Ovary (tissue), 9 donors: Measurements from ENCODE around the gene FGF5. TPM values are rescaled to one million over a fixed set of nuclear protein-coding genes. Genes with fewer than 3 reads are reported as not detected.

Experiments
- DNase-seq, 5 donors: peaks; one replicate each; pipeline ENCODE4 v3.0.0-alpha.2; 2019 to 2020
- H3K27ac ChIP-seq, 2 donors: fragments of 200-600 bp; one replicate each; pipeline versions ENCODE4 v1.5.1 to v1.8.0; 2019 to 2022
- H3K27me3 ChIP-seq: fragments of 200-600 bp; one replicate; pipeline ENCODE4 v1.8.0; 2022
- H3K36me3 ChIP-seq: fragments of 200-600 bp; sonication (generic); one replicate; pipeline ENCODE4 v1.5.1; 2019
- H3K4me1 ChIP-seq: one replicate; pipeline ENCODE4 v1.8.1; 2013; ENCODE audit warnings: mild to moderate bottlenecking, moderate library complexity; ENCODE audit not compliant: insufficient read depth
- H3K4me3 ChIP-seq: fragments of 200-600 bp; sonication (generic); one replicate; pipeline ENCODE4 v1.5.1; 2017
- H3K9me3 ChIP-seq, 2 donors: fragments of 200-600 bp in 1 of 2; sonication (generic) in 1 of 2; one replicate each; pipeline versions ENCODE4 v1.5.1 to v1.8.1; 2013 to 2019; ENCODE audit warnings: mild to moderate bottlenecking in 1 of 2, moderate library complexity in 1 of 2
- EP300 ChIP-seq: sonication (generic); formaldehyde crosslinking; IDR thresholded peaks from one replicate; pipeline ENCODE4 v1.6.1; 2017; ENCODE audit warnings: antibody characterized with exemption
- POLR2A ChIP-seq: fragments of 450-650 bp; IDR thresholded peaks from one replicate; pipeline ENCODE4 v1.6.1; 2017; ENCODE audit warnings: antibody characterized with exemption, mild to moderate bottlenecking, moderate library complexity
- WGBS, 3 donors: extraction: QIAGEN DNeasy Blood & Tissue Kit in 1 of 3; methylation state at CpG; one replicate each; pipeline versions ENCODE4 v1.1.5 to v1.1.7; 2013 to 2017; 5-methylcytosine and 5-hydroxymethylcytosine counted together
- intact Hi-C, 4 donors: fragments of 100-400 bp; cut with DNase I; formaldehyde crosslinking; loops; one replicate each; pipeline versions ENCODE4 v1.11.0 to v1.15.1; 2022 to 2023
- polyA plus RNA-seq, 2 donors: library from polyadenylated mRNA; stranded (reverse); fragments of 200-250 nt in 1 of 2; fragments of 350-450 nt in 1 of 2; fragmentation: Illumina TruSeq in 1 of 2; extraction: RNeasy Lipid Tissue Mini Kit (QIAGEN cat#74804) in 1 of 2; gene quantifications; one replicate each; pipeline ENCODE4 v1.2.3, GENCODE V29; 2013 to 2014
- total RNA-seq, 7 donors: library from RNA; depleted of rRNA in 2 of 7; stranded (reverse); fragments of >200 nt in 2 of 7; fragmentation: NEBNext Ultra II Directional in 3 of 7; extraction: Animal tissue kit (Norgen Biotek cat#: 25700) in 3 of 7; gene quantifications; one replicate each; pipeline versions ENCODE4 v1.1.0 to v1.2.4, GENCODE V29; 2016 to 2023
- TF ChIP-seq, protein P1 (sequence below), 3 donors: fragments of 450-650 bp in 2 of 3; fragments of 200-600 bp in 1 of 3; IDR thresholded peaks; one replicate each; pipeline versions ENCODE4 v1.5.1 to v1.8.0; 2016 to 2022; ENCODE audit warnings: antibody characterized with exemption in 3 of 3, mild to moderate bottlenecking in 1 of 3
- donor health status: DM: no; HTN: no; CAD: no; lungs with moderate emphysema.
- donor health status: DM: no; HTN: no; CAD: no.
- donor health status: Bipolar disorder and iron deficiency.
- donor health status: DM: yes; HTN: yes; CAD: no.
- donor health status: DM: no; HTN: no; CAD: no.
- donor health status: DM: yes; HTN: yes; CAD: no.

Gene FGF5
- total and polyA plus RNA-seq, 9 donors = 0.03 to 1.8 (median 0.19) TPM; not detected in 3

DNA sequence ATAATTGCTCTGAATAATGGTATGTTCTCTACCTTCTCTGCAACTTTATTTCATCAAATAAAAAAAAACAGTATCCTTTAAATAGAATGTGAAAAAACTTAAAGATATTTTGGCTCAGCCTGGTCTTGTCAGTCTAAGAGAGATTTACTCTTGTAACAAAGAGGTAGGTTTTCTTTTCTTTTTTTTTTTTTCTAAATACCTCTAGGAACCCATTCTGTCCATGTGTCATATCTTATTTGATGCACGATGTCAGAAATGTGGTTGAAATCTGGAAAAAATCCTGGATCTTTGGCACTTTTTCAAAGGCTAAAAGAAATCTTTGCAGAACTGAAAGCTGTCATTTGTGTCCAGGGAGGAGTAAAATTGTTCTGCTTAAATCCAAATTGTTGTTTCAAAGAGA is 17.3 kb upstream of the FGF5 start:
- Histone ChIP-seq H3K4me1 (no peaks in the 10 kb centered on the region), H3K36me3 (no peaks in the 10 kb centered on the region), H3K27ac (no peak overlapping the region), H3K4me3 (no peak overlapping the region), H3K27me3 (no peaks in the 10 kb centered on the region), H3K9me3 (no peaks in the 10 kb centered on the region)
- DNase-seq = no peak
- intact Hi-C loops = no loop called here
- no peak for TF ChIP-seq POLR2A
- TF ChIP-seq EP300 = no peak
- TF ChIP-seq, protein P1, sequence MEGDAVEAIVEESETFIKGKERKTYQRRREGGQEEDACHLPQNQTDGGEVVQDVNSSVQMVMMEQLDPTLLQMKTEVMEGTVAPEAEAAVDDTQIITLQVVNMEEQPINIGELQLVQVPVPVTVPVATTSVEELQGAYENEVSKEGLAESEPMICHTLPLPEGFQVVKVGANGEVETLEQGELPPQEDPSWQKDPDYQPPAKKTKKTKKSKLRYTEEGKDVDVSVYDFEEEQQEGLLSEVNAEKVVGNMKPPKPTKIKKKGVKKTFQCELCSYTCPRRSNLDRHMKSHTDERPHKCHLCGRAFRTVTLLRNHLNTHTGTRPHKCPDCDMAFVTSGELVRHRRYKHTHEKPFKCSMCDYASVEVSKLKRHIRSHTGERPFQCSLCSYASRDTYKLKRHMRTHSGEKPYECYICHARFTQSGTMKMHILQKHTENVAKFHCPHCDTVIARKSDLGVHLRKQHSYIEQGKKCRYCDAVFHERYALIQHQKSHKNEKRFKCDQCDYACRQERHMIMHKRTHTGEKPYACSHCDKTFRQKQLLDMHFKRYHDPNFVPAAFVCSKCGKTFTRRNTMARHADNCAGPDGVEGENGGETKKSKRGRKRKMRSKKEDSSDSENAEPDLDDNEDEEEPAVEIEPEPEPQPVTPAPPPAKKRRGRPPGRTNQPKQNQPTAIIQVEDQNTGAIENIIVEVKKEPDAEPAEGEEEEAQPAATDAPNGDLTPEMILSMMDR (IDR thresholded peaks at IDR 0.05) = no peak
- WGBS, 3 donors = 69 to 82% (median 71%) methylated on average over 1 of the region's 1 CpG

DNA sequence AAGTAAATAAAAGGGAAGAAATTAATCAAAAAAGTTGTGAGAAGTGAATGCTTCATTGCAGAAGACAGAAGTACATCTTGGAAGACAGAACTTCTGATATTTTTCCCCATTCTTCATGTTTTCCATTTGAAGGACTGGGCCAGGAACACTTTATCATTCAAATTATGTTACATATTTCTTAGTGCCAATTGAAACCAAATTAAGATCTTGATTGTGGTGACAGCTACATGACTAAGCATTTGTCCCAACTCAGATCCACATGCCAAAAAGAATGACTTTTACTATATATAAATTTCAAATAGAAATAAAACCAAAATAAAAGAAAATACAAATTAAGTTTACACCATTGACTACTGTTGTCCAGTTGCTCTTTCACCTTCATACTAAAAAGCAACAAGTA is 14.0 kb upstream of the FGF5 start:
- Histone ChIP-seq H3K27me3 (no peaks in the 10 kb centered on the region), H3K4me1 (no peaks in the 10 kb centered on the region), H3K9me3 (no peaks in the 10 kb centered on the region), H3K27ac (no peak overlapping the region), H3K4me3 (no peak overlapping the region), H3K36me3 (no peaks in the 10 kb centered on the region)
- no peak for TF ChIP-seq EP300
- TF ChIP-seq, protein P1 (IDR thresholded peaks at IDR 0.05) = no peak
- TF ChIP-seq POLR2A = no peak
- intact Hi-C loops = no loop called here
- no peak for DNase-seq

DNA sequence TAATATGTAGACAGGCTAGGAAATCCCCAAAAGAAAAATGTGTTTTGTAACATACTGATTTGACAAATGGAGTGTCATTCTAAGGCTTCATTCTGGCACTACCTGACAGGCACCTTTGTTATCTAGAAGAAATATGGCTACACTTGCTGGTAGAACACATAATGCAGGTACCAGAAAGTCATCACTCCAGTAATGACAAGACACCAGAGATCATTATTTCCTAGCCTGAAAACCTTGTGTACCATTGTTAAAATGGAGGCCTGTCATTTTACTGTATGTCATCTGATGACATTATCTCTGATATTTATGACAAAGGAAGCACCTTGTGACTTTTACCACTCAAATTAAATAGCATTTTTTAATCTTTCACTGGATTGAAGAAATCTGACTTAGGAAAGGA is 13.5 kb upstream of the FGF5 start:
- Histone ChIP-seq H3K36me3 (no peaks in the 10 kb centered on the region), H3K27me3 (no peaks in the 10 kb centered on the region), H3K4me3 (no peak overlapping the region), H3K4me1 (no peaks in the 10 kb centered on the region), H3K9me3 (no peaks in the 10 kb centered on the region), H3K27ac (no peak overlapping the region)
- no peak for DNase-seq
- TF ChIP-seq POLR2A (no peak), EP300 (no peak)
- TF ChIP-seq, protein P1 (IDR thresholded peaks at IDR 0.05) = no peak
- intact Hi-C loops = no loop called here

DNA sequence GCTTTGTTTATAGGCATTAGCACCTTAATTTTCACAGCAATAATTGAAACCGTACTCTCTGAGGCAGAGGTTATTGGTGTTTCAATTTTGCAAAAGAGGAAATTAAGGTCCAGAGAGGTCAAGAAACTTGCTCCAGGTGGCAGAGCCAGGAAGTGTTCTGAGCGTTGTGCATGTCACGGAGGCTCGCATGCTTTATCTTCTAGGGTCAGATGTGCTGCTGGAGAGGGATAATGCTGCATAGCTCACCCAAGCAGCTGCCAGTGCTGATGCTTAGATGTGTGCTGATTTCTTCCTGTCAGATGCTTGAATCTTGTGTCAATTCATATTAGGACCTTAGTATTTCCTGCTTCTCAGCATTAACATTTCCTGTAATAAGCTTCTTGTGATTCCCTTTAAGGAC is 13.0 kb upstream of the FGF5 start:
- Histone ChIP-seq H3K36me3 (no peaks in the 10 kb centered on the region), H3K27me3 (no peaks in the 10 kb centered on the region), H3K27ac (no peak overlapping the region), H3K9me3 (no peaks in the 10 kb centered on the region), H3K4me1 (no peaks in the 10 kb centered on the region), H3K4me3 (no peak overlapping the region)
- TF ChIP-seq EP300 (no peak), POLR2A (no peak)
- TF ChIP-seq, protein P1 (IDR thresholded peaks at IDR 0.05) = no peak
- WGBS, 3 donors = 60 to 83% (median 66%) methylated on average over 4 of the region's 4 CpGs
- intact Hi-C loops = no loop called here
- DNase-seq = no peak

DNA sequence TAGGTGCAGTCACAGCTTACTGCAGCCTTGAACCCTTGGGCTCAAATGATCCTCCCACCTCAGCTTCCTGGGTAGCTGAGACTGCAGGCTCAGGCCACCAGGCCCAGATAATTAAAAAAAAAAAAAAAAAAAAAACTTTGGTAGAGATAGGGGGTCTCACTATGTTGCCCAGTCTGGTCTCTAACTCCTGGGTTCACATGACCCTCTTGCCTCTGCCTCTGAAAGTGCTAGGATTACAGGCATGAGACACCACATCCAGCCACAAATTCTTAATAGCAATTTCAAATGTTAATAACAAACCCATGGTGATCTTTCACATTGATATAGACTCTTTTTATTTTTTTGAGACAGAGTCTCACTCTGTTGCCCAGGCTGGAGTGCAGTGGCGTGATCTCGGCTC is 12.3 kb upstream of the FGF5 start:
- Histone ChIP-seq H3K4me1 (no peaks in the 10 kb centered on the region), H3K27me3 (no peaks in the 10 kb centered on the region), H3K4me3 (no peak overlapping the region), H3K36me3 (no peaks in the 10 kb centered on the region), H3K27ac (no peak overlapping the region), H3K9me3 (no peaks in the 10 kb centered on the region)
- TF ChIP-seq, protein P1 (IDR thresholded peaks at IDR 0.05) = no peak
- TF ChIP-seq POLR2A = no peak
- TF ChIP-seq EP300 = no peak
- 91 to 98% (median 96%) methylated on average over 2 of the region's 2 CpGs for WGBS, 3 donors
- DNase-seq = no peak
- intact Hi-C loops = no loop called here
